Lower lobe of right lung (tissue), 2 donors: ENCODE results near the gene VARS1. TPM values are rescaled to one million over a fixed set of nuclear protein-coding genes. Genes with fewer than 3 reads are reported as not detected.
"Not testable (repeated sequence)": the region's sequence is repeated elsewhere in the genome, so short reads cannot be mapped to it uniquely, and the experiment has no call there.

Experiments
- ATAC-seq, 2 donors: fragments of 200-7000 bp; cut with Tn5 transposase; one replicate each; pipeline ENCODE4 v1.9.1; 2020 to 2022; ENCODE audit warnings: mild to moderate bottlenecking in 2 of 2, moderate library complexity in 2 of 2
- DNase-seq: peaks from one replicate; pipeline ENCODE4 v3.0.0-alpha.2; 2020
- H3K27ac ChIP-seq: fragments of 200-600 bp; one replicate; pipeline ENCODE4 v1.8.0; 2022
- H3K27me3 ChIP-seq: fragments of 200-600 bp; one replicate; pipeline ENCODE4 v1.8.0; 2022; ENCODE audit warnings: low read depth
- H3K36me3 ChIP-seq: fragments of 200-600 bp; one replicate; pipeline ENCODE4 v1.8.0; 2022; ENCODE audit warnings: mild to moderate bottlenecking
- H3K4me1 ChIP-seq: fragments of 200-600 bp; one replicate; pipeline ENCODE4 v1.8.0; 2022
- H3K4me3 ChIP-seq: fragments of 200-600 bp; one replicate; pipeline ENCODE4 v1.8.0; 2022; ENCODE audit warnings: mild to moderate bottlenecking
- H3K9me3 ChIP-seq: fragments of 200-600 bp; one replicate; pipeline ENCODE4 v1.8.0; 2022
- CTCF ChIP-seq: fragments of 200-600 bp; IDR thresholded peaks from one replicate; pipeline ENCODE4 v1.8.0; 2022; ENCODE audit warnings: antibody characterized with exemption, mild to moderate bottlenecking
- intact Hi-C: fragments of 100-400 bp; cut with DNase I; formaldehyde crosslinking; loops from one replicate; pipeline ENCODE4 v1.11.0; 2022
- total RNA-seq: library from RNA; stranded (reverse); fragmentation: NEBNext Ultra II Directional; extraction: Animal tissue kit (Norgen Biotek cat#: 25700); gene quantifications from one replicate; pipeline ENCODE4 v1.2.1, GENCODE V29; 2021
- donor health status: DM: no; HTN: yes; CAD: no; lungs with severe emphysema.

The VARS1 gene
- total RNA-seq, 1 donor from 2014 or later = 44.1 TPM

GRCh38 chr6:31819871-31820299 is 24.3 kb upstream of the VARS1 start:
- no peaks in the 10 kb centered on the region for H3K36me3 ChIP-seq
- peak overlapping the region; percentile 69 for H3K4me3 ChIP-seq
- peaks cover 54% of the 10 kb centered on the region for H3K4me1 ChIP-seq
- DNase-seq (no peak), ATAC-seq (no peak)
- no peaks in the 10 kb centered on the region for H3K27me3 ChIP-seq
- TF ChIP-seq CTCF = no peak
- H3K27ac ChIP-seq = peak overlapping the region; percentile 72
- no peaks in the 10 kb centered on the region for H3K9me3 ChIP-seq
- intact Hi-C loops = no loop called here

- intact Hi-C loops, H3K27me3 ChIP-seq, H3K36me3 ChIP-seq, H3K9me3 ChIP-seq, ATAC-seq: not testable (repeated sequence)
- Histone ChIP-seq H3K4me3 (peak overlapping the region; percentile 69), H3K27ac (peak overlapping the region; percentile 72), H3K4me1 (peaks cover 49% of the 10 kb centered on the region)
- DNase-seq = peak; percentile 28
Observed at GRCh38 chr6:31817929-31818511, 22.5 kb upstream of the VARS1 start.

GRCh38 chr6:31817133-31817928 is 21.8 kb upstream of the VARS1 start:
- H3K36me3 ChIP-seq, H3K27me3 ChIP-seq, H3K9me3 ChIP-seq, intact Hi-C loops, ATAC-seq: not testable (repeated sequence)
- H3K4me1 ChIP-seq = peaks cover 42% of the 10 kb centered on the region
- peak; percentile 48 for DNase-seq
- H3K4me3 ChIP-seq = peak overlapping the region; percentile 69
- peak overlapping the region; percentile 72 for H3K27ac ChIP-seq

GRCh38 chr6:31815025-31815838 is 19.7 kb upstream of the VARS1 start, which contains the start of the genes HSPA1A and HSPA1L:
Gene HSPA1A (plus strand): TSS chr6:31815543. CDS start chr6:31815757, 214 bp downstream.
Gene HSPA1L (minus strand): TSS chr6:31815283. CDS start chr6:31811972, 3,311 bp downstream.
- Histone ChIP-seq H3K4me3 (peak within 1 kb of the TSS; percentile 64), H3K27me3 (no peaks in the 10 kb centered on the region), H3K9me3 (no peaks in the 10 kb centered on the region), H3K27ac (peak within 1 kb of the TSS; percentile 97), H3K4me1 (peaks cover 28% of the 10 kb centered on the region), H3K36me3 (no peaks in the 10 kb centered on the region)
- intact Hi-C loops = no loop called here
- ATAC-seq = peak; percentile 90 to 92
- peak; percentile 93 for DNase-seq
- TF ChIP-seq CTCF = no peak

- peak; percentile 95 for DNase-seq
- peaks cover 22% of the 10 kb centered on the region for H3K4me1 ChIP-seq
Observed at GRCh38 chr6:31814677-31815024, 19.1 kb upstream of the VARS1 start.

More at GRCh38 chr6:31814677-31815024, 19.1 kb upstream of the VARS1 start:
- Histone ChIP-seq H3K36me3 (no peaks in the 10 kb centered on the region), H3K27me3 (no peaks in the 10 kb centered on the region), H3K4me3 (peak overlapping the region; percentile 64), H3K27ac (peak overlapping the region; percentile 97), H3K9me3 (no peaks in the 10 kb centered on the region)
- intact Hi-C loops = no loop called here
- peak; percentile 93 for ATAC-seq
- no peak for TF ChIP-seq CTCF
